MCF 10A (cell line): ENCODE data around the gene CHDH. TPM values are rescaled to one million over a fixed set of nuclear protein-coding genes. Genes with fewer than 3 reads are reported as not detected.

ENCODE experiments used
- BruUV-seq: library from RNA; stranded (reverse); fragments of 400-500 nt; replicated peaks from 2 replicates; lab custom pipeline; 2021; lab: Mats Ljungman, UMichigan
- CTCF ChIA-PET: fragments of 300-600 bp; sonication (Branson Sonifier 250); formaldehyde crosslinking; extraction: SDS; loops from one replicate; lab custom pipeline; 2021; ENCODE audit warnings: antibody characterized with exemption, inconsistent platforms; lab: Yijun Ruan, JAX
- POLR2A ChIA-PET: fragments of 300-600, 350-650 bp; sonication (Branson Sonifier 250); formaldehyde crosslinking; extraction: SDS; loops from one replicate; lab custom pipeline; 2020; ENCODE audit warnings: antibody characterized with exemption, inconsistent platforms; lab: Yijun Ruan, JAX
- DNase-seq: peaks from one replicate; pipeline ENCODE4 v3.0.0-alpha.2; 2018; ENCODE audit not compliant: unreplicated experiment
- H3K27ac Mint-ChIP-seq: one replicate; pipeline ENCODE4 v1.8.0; 2022; ENCODE audit warnings: mild to moderate bottlenecking, low read depth, mixed read lengths; ENCODE audit not compliant: unreplicated experiment
- H3K27me3 Mint-ChIP-seq: one replicate; pipeline ENCODE4 v1.8.0; 2022; ENCODE audit warnings: mixed read lengths; ENCODE audit not compliant: insufficient read depth, unreplicated experiment
- H3K36me3 Mint-ChIP-seq: one replicate; pipeline ENCODE4 v1.8.0; 2022; ENCODE audit warnings: mild to moderate bottlenecking, moderate library complexity, mixed read lengths; ENCODE audit not compliant: insufficient read depth, unreplicated experiment
- H3K4me1 Mint-ChIP-seq: one replicate; pipeline ENCODE4 v1.8.0; 2022; ENCODE audit warnings: mixed read lengths; ENCODE audit not compliant: insufficient read depth, unreplicated experiment
- H3K4me3 Mint-ChIP-seq: one replicate; pipeline ENCODE4 v1.8.0; 2022; ENCODE audit warnings: mild to moderate bottlenecking, moderate library complexity, mixed read lengths; ENCODE audit not compliant: unreplicated experiment
- H3K9me3 Mint-ChIP-seq: one replicate; pipeline ENCODE4 v1.8.0; 2022; ENCODE audit warnings: mixed read lengths; ENCODE audit not compliant: unreplicated experiment
- intact Hi-C: fragments of 100-400 bp; cut with micrococcal nuclease; formaldehyde crosslinking; loops from 2 replicates; pipeline ENCODE4 v1.14.1; 2022
- total RNA-seq: library from RNA; stranded (reverse); gene quantifications from 2 replicates; pipeline ENCODE4 v1.2.3, GENCODE V29; 2022
- TF ChIP-seq, protein P1 (sequence below): fragments of 200-600 bp; IDR thresholded peaks from one replicate; pipeline ENCODE4 v1.8.0; 2022; ENCODE audit warnings: antibody characterized with exemption, mild to moderate bottlenecking; ENCODE audit not compliant: unreplicated experiment

The CHDH gene
- total RNA-seq, 1 experiment from 2014 or later: 0.49 TPM

DNA sequence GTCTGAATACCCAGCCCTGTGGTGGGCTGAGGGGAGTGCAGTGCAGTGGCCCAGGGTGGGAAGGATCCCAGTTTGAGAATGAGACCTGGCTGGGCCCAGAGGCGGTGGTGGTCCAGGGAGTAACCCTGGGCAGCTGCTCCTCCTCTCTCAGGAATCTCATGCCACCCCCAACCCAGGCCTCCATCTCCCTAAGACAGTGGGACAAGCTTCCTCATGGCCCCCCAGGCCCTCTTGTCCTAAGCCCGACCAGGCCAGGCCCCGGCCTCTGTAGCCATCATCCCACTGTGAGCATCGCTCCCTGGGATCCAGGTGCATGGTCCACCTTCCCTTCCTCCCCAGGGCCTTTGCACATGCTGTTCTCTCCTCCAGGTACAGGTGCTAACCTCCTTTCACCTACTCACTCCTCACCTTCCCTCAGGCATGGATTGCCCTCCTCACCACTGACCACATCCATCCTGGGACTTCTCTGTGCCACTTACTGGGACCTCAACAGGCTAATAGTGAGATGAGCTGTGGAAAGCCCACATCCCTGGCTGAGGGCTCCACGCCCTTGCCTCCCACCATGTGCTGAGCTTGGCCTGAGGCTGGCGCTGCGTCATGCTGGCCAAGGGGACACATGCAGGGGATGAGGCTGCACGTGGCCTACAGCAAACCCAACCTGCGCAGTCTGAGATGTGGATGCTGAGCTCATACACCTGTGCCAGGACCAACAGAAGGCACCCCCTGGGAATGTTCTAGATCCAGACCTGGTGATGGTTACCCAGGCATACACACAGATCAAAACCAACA lies 9.9 kb downstream of the CHDH start:
- TF ChIP-seq, protein P1, sequence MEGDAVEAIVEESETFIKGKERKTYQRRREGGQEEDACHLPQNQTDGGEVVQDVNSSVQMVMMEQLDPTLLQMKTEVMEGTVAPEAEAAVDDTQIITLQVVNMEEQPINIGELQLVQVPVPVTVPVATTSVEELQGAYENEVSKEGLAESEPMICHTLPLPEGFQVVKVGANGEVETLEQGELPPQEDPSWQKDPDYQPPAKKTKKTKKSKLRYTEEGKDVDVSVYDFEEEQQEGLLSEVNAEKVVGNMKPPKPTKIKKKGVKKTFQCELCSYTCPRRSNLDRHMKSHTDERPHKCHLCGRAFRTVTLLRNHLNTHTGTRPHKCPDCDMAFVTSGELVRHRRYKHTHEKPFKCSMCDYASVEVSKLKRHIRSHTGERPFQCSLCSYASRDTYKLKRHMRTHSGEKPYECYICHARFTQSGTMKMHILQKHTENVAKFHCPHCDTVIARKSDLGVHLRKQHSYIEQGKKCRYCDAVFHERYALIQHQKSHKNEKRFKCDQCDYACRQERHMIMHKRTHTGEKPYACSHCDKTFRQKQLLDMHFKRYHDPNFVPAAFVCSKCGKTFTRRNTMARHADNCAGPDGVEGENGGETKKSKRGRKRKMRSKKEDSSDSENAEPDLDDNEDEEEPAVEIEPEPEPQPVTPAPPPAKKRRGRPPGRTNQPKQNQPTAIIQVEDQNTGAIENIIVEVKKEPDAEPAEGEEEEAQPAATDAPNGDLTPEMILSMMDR: no peak
- Mint-ChIP-seq H3K4me1 (no peaks in the 10 kb centered on the region), H3K27ac (no peak overlapping the region), H3K36me3 (no peaks in the 10 kb centered on the region), H3K27me3 (no peaks in the 10 kb centered on the region), H3K4me3 (no peak overlapping the region), H3K9me3 (no peaks in the 10 kb centered on the region)
- BruUV-seq: no TSS peak
- intact Hi-C loops: no loop called here
- DNase-seq: no peak
- ChIA-PET POLR2A (no interaction called here), CTCF (interaction anchor here (0.5 to 0.9 kb wide), 2 partner anchors 12 to 116 kb away, joined by 3 read pairs; no protein-coding TSS in a partner anchor)

DNA sequence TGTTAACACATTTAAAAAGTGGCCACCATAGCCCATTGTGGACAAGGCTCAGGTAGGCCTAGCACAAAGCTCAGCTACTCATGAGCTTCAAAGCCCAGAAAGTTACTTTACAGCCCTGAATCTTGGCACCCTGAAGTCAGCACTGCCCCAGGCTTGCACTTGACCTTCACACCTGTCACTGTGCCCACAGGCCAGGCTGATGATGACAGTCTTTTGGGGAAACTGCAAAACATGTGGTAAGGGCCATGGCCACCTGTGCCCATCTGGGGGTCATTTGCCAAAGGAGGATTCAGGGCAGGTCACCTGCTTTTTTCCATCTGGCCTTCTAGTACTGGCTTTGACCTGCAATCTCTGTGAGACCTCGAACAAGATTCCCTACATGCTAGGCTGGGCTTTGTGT lies 11.0 kb downstream of the CHDH start:
- CTCF ChIA-PET: interaction anchor here (0.5 to 0.6 kb wide), 2 partner anchors 24 to 154 kb away, joined by 3 to 5 read pairs; no protein-coding TSS in a partner anchor
- H3K27ac Mint-ChIP-seq: no peak overlapping the region
- H3K27me3 Mint-ChIP-seq: no peaks in the 10 kb centered on the region
- H3K9me3 Mint-ChIP-seq: no peaks in the 10 kb centered on the region
- H3K36me3 Mint-ChIP-seq: no peaks in the 10 kb centered on the region
- intact Hi-C loops: no loop called here
- no peak for DNase-seq
- POLR2A ChIA-PET: no interaction called here
- BruUV-seq: no TSS peak
- H3K4me3 Mint-ChIP-seq: no peak overlapping the region
- H3K4me1 Mint-ChIP-seq: no peaks in the 10 kb centered on the region
- TF ChIP-seq, protein P1: no peak

DNA sequence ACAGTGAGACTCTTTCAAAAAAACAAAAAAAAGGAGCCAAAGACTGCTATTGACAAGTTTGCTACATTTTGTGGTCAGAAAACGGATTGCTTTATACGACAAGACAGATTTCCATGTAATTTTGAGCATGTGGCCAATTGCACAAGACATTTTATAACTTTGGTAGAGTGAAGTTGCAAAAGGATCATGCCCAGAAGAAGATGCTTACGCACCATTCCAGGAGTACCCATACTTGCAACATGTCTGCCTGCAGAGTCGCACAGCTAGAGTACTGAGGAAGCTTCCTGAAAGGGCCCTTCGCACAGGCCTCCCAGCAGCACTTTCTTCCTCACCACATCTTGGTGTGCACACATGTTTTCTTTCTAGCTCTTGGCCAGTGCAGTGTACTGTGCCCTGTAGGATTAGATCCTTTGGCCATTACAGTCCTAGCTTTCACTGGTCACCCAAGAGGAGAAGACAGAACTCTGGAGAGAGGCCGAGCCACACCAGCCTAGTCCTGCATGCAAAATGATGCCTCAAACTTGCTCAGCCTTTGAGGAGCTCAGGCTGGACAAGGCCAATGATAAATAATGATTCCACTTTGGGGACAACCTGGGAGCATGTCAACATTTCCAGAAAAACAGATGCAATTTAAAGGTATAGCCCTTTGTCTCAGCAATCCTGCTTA lies 11.7 kb downstream of the CHDH start:
- ChIA-PET POLR2A (no interaction called here), CTCF (no interaction called here)
- Mint-ChIP-seq H3K4me1 (no peaks in the 10 kb centered on the region), H3K36me3 (no peaks in the 10 kb centered on the region), H3K27ac (no peak overlapping the region), H3K27me3 (no peaks in the 10 kb centered on the region), H3K4me3 (no peak overlapping the region), H3K9me3 (no peaks in the 10 kb centered on the region)
- no peak for DNase-seq
- no TSS peak for BruUV-seq
- intact Hi-C loops: no loop called here
- TF ChIP-seq, protein P1: no peak

DNA sequence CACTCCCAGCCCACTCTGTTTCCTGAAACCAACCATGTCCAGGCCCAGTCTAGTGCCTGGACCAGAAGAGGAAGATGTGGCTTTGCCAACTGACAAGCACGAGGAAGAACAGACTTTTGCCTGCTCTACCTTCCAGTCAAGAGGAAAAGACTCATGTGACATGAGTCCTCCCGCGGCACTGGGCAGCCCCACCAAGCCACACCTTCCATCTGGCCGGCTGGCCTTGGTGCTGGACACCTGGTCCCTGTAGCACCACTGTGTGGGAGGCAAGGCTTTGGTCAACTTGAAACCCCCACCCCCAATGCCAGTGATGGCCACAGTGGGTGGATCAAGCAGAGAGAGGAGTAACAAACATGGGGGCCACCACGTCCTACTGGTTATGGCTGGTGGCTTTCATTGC lies 12.5 kb downstream of the CHDH start:
- ChIA-PET CTCF (no interaction called here), POLR2A (no interaction called here)
- no peak overlapping the region for H3K4me3 Mint-ChIP-seq
- DNase-seq: no peak
- TF ChIP-seq, protein P1: no peak
- no peak overlapping the region for H3K27ac Mint-ChIP-seq
- H3K9me3 Mint-ChIP-seq: no peaks in the 10 kb centered on the region
- H3K36me3 Mint-ChIP-seq: no peaks in the 10 kb centered on the region
- intact Hi-C loops: no loop called here
- H3K27me3 Mint-ChIP-seq: no peaks in the 10 kb centered on the region
- no peaks in the 10 kb centered on the region for H3K4me1 Mint-ChIP-seq
- BruUV-seq: no TSS peak
